Prostate gland (tissue), 2 donors: ENCODE data around the gene PDSS2.

Experiments used
- CTCF ChIP-seq, 4 experiments: fragments of 200-600 bp in 2 of 4; fragments of 450-650 bp in 2 of 4; sonication (generic) in 2 of 4; IDR thresholded peaks; 1 replicate in 3 of 4; 2 replicates in 1 of 4; pipeline ENCODE4 v1.5.1; 2016 to 2019; ENCODE audit warnings: antibody characterized with exemption in 4 of 4, mild to moderate bottlenecking in 2 of 4, moderate library complexity in 2 of 4
- POLR2A ChIP-seq: fragments of 450-650 bp; IDR thresholded peaks from one replicate; pipeline ENCODE4 v1.6.1; 2016; ENCODE audit warnings: antibody characterized with exemption, mild to moderate bottlenecking
- POLR2AphosphoS5 ChIP-seq: sonication (generic); formaldehyde crosslinking; IDR thresholded peaks from one replicate; pipeline ENCODE4 v1.6.1; 2017; ENCODE audit warnings: antibody characterized with exemption

GRCh38 chr6:107154131-107154800, 305.1 kb downstream of the PDSS2 start:
- TF ChIP-seq CTCF (IDR thresholded peaks at IDR 0.05) (no peak), POLR2A (no peak), POLR2AphosphoS5 (no peak)
